Vein endothelial cell (primary cell): ENCODE data around the gene SEC61A1. TPM values are rescaled to one million over a fixed set of nuclear protein-coding genes. Genes with fewer than 3 reads are reported as not detected.

Source experiments
- small RNA-seq: library from RNA; depleted of rRNA; stranded (forward); fragments of <200 nt; gene quantifications from one replicate; pipeline ENCODE3, GENCODE V24; 2012
- total RNA-seq: library from RNA; depleted of rRNA; stranded (reverse); fragments of >200 nt; gene quantifications from 2 replicates; pipeline ENCODE4 v1.2.3, GENCODE V29; 2012

The SEC61A1 gene
- 280 and 310 TPM in 2 replicates for total RNA-seq

GRCh38 chr3:128051837-128052594, at the start of gene SEC61A1:
SEC61A1 (plus strand) TSS chr3:128052437; CDS start chr3:128052553, 116 bp downstream.

Small RNA genes lying within 50 kb of the gene (small RNA-seq; reads per million reads assigned to genes)
- 0.48 reads per million, percentile 29 among the genes with 10 or more reads in this experiment for gene RNU2-37P

Other genes with a start within 250 kb of the SEC61A1 start
- gene MGLL, start 229.9 kb upstream of the SEC61A1 start, total RNA-seq = 67.6 and 80.3 TPM in 2 replicates
- not detected in 2 replicates for gene KBTBD12, start 137.2 kb upstream of the SEC61A1 start, total RNA-seq
- 51.3 and 70.3 TPM in 2 replicates for gene RUVBL1, start 71.4 kb downstream of the SEC61A1 start, total RNA-seq
- gene EEFSEC, start 101.0 kb downstream of the SEC61A1 start, total RNA-seq = 5.2 and 7.8 TPM in 2 replicates